Spinal cord (tissue), 10 donors: ENCODE data around the gene PLXNA2. TPM values are rescaled to one million over a fixed set of nuclear protein-coding genes. Genes with fewer than 3 reads are reported as not detected.

Source experiments
- DNase-seq, 6 donors: peaks; one replicate each; pipeline versions ENCODE4 v3.0.0 to v3.0.0-alpha.2; 2013 to 2015; ENCODE audit warnings: low spot score in 6 of 6, low read depth in 4 of 6
- H3K27ac ChIP-seq: one replicate; pipeline ENCODE4 v1.5.1; 2013; ENCODE audit warnings: low read depth, low read length, control low read depth
- H3K27me3 ChIP-seq: one replicate; pipeline ENCODE4 v1.6.1; 2013; ENCODE audit warnings: low read length; ENCODE audit not compliant: control insufficient read depth, insufficient read depth
- H3K36me3 ChIP-seq: one replicate; pipeline ENCODE4 v1.6.1; 2013; ENCODE audit warnings: low read length; ENCODE audit not compliant: control insufficient read depth, insufficient read depth
- H3K4me1 ChIP-seq: one replicate; pipeline ENCODE4 v1.6.1; 2013; ENCODE audit warnings: low read length; ENCODE audit not compliant: control insufficient read depth, insufficient read depth
- H3K4me3 ChIP-seq: one replicate; pipeline ENCODE4 v1.5.1; 2013; ENCODE audit warnings: low read depth, low read length, control low read depth
- H3K9me3 ChIP-seq: one replicate; pipeline ENCODE4 v1.6.1; 2013; ENCODE audit warnings: low read length; ENCODE audit not compliant: control insufficient read depth, insufficient read depth
- WGBS: methylation state at CpG from one replicate; pipeline ENCODE4 v1.1.5; 2013; ENCODE audit warnings: missing lambda C conversion rate; ENCODE audit not compliant: insufficient coverage; 5-methylcytosine and 5-hydroxymethylcytosine counted together
- polyA plus RNA-seq, 2 donors: library from polyadenylated mRNA; unstranded; fragments of 120-200 nt; gene quantifications; one replicate each; pipeline ENCODE4 v1.2.1, GENCODE V29; 2013; ENCODE audit not compliant: insufficient read length in 2 of 2
- total RNA-seq, 2 donors: library from RNA; depleted of rRNA in 1 of 2; stranded (reverse); fragments of 120-200 nt in 1 of 2; fragments of >200 nt in 1 of 2; gene quantifications; one replicate each; pipeline versions ENCODE4 v1.2.3 to v1.2.4, GENCODE V29; 2013 to 2014
- donor health status: healthy.

PLXNA2 gene
- total and polyA plus RNA-seq, 4 donors = 22.0 to 52.8 (median 39.7) TPM

- Histone ChIP-seq H3K9me3 (no peaks in the 10 kb centered on the region), H3K4me3 (no peak overlapping the region), H3K27me3 (no peaks in the 10 kb centered on the region), H3K36me3 (no peaks in the 10 kb centered on the region), H3K4me1 (peaks cover 17% of the 10 kb centered on the region), H3K27ac (no peak overlapping the region)
- WGBS = 100% methylated on average over 1 of the region's 1 CpG
- DNase-seq = no peak
These were observed 10.7 kb upstream of the PLXNA2 start for GRCh38 chr1:208254862-208255261.

DNA sequence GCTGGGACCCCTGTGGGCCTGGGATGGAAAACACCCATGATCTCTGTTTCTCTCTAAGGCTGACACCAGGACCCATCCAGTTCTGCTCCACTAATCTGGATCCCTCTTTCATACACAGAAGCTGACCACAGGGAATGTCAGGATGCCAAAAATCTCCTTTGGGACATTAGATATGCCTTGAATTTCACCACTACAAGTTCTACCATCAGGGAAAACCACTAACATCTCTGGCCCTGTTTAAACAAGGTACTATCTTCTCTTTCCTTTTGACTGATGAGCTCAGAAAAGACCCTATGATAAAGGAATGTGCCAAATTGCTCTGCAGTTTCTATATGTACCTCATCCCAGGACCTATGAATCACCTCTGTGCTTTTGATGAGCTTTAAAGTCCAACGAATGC, 10.2 kb upstream of the PLXNA2 start:
- no peak overlapping the region for H3K27ac ChIP-seq

GRCh38 chr1:208252836-208253576, 8.8 kb upstream of the PLXNA2 start:
- H3K36me3 ChIP-seq = no peaks in the 10 kb centered on the region
- peak in 2 of 6 donors; percentile 58 to 72 for DNase-seq
- H3K9me3 ChIP-seq = no peaks in the 10 kb centered on the region
- H3K27me3 ChIP-seq = no peaks in the 10 kb centered on the region
- 39% methylated on average over 5 of the region's 7 CpGs for WGBS
- H3K4me3 ChIP-seq = no peak overlapping the region
- H3K27ac ChIP-seq = no peak overlapping the region
- peaks cover 31% of the 10 kb centered on the region for H3K4me1 ChIP-seq

More for the DNA sequence above, 10.2 kb upstream of the PLXNA2 start:
- WGBS = no CpG with 5 or more reads among the region's 1 CpG
- no peaks in the 10 kb centered on the region for H3K36me3 ChIP-seq
- no peaks in the 10 kb centered on the region for H3K9me3 ChIP-seq
- H3K4me3 ChIP-seq = no peak overlapping the region
- H3K4me1 ChIP-seq = peaks cover 20% of the 10 kb centered on the region
- no peak for DNase-seq
- no peaks in the 10 kb centered on the region for H3K27me3 ChIP-seq

- H3K27ac ChIP-seq = no peak overlapping the region
- no peak overlapping the region for H3K4me3 ChIP-seq
- peaks cover 38% of the 10 kb centered on the region for H3K4me1 ChIP-seq
- no peaks in the 10 kb centered on the region for H3K9me3 ChIP-seq
- no peaks in the 10 kb centered on the region for H3K36me3 ChIP-seq
- peak in 2 of 6 donors; percentile 59 to 71 for DNase-seq
- WGBS = 48% methylated on average over 7 of the region's 22 CpGs
- H3K27me3 ChIP-seq = no peaks in the 10 kb centered on the region
These were observed 8.0 kb upstream of the PLXNA2 start for GRCh38 chr1:208251911-208252835.

- no peaks in the 10 kb centered on the region for H3K36me3 ChIP-seq
- no peaks in the 10 kb centered on the region for H3K9me3 ChIP-seq
- H3K27me3 ChIP-seq = no peaks in the 10 kb centered on the region
- H3K4me3 ChIP-seq = no peak overlapping the region
- H3K4me1 ChIP-seq = peaks cover 38% of the 10 kb centered on the region
- 68% methylated on average over 2 of the region's 5 CpGs for WGBS
- no peak for DNase-seq
- no peak overlapping the region for H3K27ac ChIP-seq
These were observed 6.8 kb upstream of the PLXNA2 start for GRCh38 chr1:208251015-208251414.

DNA sequence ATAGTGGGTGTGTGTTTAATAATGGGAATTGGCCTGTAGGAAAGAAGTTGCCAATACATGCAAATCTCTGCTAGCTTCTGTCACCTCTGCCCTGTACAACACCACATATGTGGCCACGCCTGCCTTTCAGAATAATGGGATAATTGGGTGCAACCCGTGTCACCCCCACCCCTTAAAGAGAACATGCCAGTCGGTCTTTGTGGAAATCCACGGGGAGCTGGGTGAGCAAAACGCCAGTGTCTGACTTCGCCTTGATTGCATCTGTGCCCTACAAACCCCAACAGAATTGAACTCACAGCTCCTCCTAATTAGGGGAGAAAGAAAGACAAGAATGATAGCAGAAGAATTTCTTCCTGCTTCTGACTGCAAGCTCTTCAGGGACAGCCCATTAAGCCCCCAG, 6.4 kb upstream of the PLXNA2 start:
- no peak for DNase-seq
- Histone ChIP-seq H3K36me3 (no peaks in the 10 kb centered on the region), H3K4me1 (peaks cover 38% of the 10 kb centered on the region), H3K9me3 (no peaks in the 10 kb centered on the region), H3K27ac (no peak overlapping the region), H3K27me3 (no peaks in the 10 kb centered on the region), H3K4me3 (no peak overlapping the region)
- no CpG with 5 or more reads among the region's 6 CpGs for WGBS

DNA sequence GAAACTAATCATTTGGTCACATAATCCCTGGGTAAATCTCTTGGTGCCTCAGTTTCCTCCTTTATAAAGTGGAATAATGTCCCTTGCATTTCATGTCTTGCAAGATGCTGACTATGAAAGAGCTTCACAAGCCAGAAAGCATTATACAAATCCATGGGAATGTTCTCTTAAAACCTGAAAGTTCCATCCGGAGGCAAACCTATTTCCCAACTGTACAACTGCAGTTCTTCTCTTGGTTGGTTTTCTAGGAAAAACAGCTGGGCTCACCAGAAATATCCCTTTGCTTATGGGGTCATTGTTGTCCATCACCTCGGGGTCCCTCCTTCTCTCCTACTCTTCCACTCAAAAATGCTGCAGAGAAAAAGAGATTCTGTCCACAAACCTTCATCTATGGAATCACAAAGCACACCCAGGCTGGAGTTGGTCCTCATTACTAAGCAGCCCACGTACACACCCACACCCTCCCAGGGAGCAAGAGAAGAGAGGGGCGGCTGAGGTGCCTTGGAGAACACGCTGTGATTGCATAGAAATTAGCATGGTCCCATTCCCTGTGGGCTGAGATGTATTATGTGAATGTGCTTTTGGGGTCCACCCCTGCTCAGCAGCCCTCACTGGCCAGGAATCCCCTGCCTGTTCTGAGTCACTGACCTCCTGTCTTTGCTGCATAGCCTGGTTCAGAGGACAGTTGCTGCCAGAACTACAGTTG, 5.0 kb upstream of the PLXNA2 start:
- Histone ChIP-seq H3K9me3 (no peaks in the 10 kb centered on the region), H3K4me3 (no peak overlapping the region), H3K27me3 (no peaks in the 10 kb centered on the region), H3K27ac (peak overlapping the region; percentile 70), H3K4me1 (peaks cover 48% of the 10 kb centered on the region), H3K36me3 (no peaks in the 10 kb centered on the region)
- WGBS = 33% methylated on average over 1 of the region's 5 CpGs
- DNase-seq = peak in 2 of 6 donors; percentile 51 to 66

- Histone ChIP-seq H3K27ac (peak overlapping the region; percentile 70), H3K9me3 (no peaks in the 10 kb centered on the region), H3K36me3 (no peaks in the 10 kb centered on the region), H3K4me3 (no peak overlapping the region), H3K4me1 (peaks cover 48% of the 10 kb centered on the region), H3K27me3 (no peaks in the 10 kb centered on the region)
- peak in 2 of 6 donors; percentile 88 to 90 for DNase-seq
- WGBS = 17% methylated on average over 4 of the region's 7 CpGs
These were observed 4.2 kb upstream of the PLXNA2 start for GRCh38 chr1:208248307-208248801.

GRCh38 chr1:208247696-208248095, 3.5 kb upstream of the PLXNA2 start:
- Histone ChIP-seq H3K4me3 (no peak overlapping the region), H3K27me3 (no peaks in the 10 kb centered on the region), H3K4me1 (peaks cover 52% of the 10 kb centered on the region), H3K27ac (peak overlapping the region; percentile 70), H3K36me3 (no peaks in the 10 kb centered on the region), H3K9me3 (no peaks in the 10 kb centered on the region)
- 39% methylated on average over 5 of the region's 5 CpGs for WGBS
- DNase-seq = peak in 2 of 6 donors; percentile 88 to 96
